HL-60 (cell line): ENCODE data around the gene WDR4.

Experiments
- DNase-seq, 2 experiments: peaks; one replicate each; pipeline ENCODE4 v3.0.0-alpha.2; 2010 to 2020; ENCODE audit warnings: low read depth in 1 of 2, low spot score in 1 of 2
- H3K27ac ChIP-seq: fragments of 250-450 bp; sonication (Bioruptor Pico); replicated peaks from 2 replicates; pipeline ENCODE4 v1.5.1; 2020; ENCODE audit warnings: mild to moderate bottlenecking, moderate library complexity
- H3K27me3 ChIP-seq: fragments of 250-450 bp; sonication (Bioruptor Pico); 2 replicates; pipeline ENCODE4 v1.5.1; 2021; ENCODE audit warnings: mild to moderate bottlenecking, moderate library complexity; ENCODE audit not compliant: insufficient read depth, poor library complexity, severe bottlenecking
- H3K4me3 ChIP-seq: replicated peaks from 2 replicates; pipeline ENCODE4 v1.5.1; 2011; ENCODE audit warnings: mild to moderate bottlenecking, control low read depth, low read length; ENCODE audit not compliant: insufficient read depth
- GABPA ChIP-seq: IDR thresholded peaks from 2 replicates; pipeline ENCODE4 v1.6.1; 2012; ENCODE audit warnings: low read depth
- POLR2AphosphoS5 ChIP-seq: IDR thresholded peaks from 2 replicates; pipeline ENCODE4 v1.6.1; 2012; ENCODE audit warnings: low read depth
- SPI1 ChIP-seq: IDR thresholded peaks from 2 replicates; pipeline ENCODE4 v1.6.1; 2012; ENCODE audit warnings: low read depth, mild to moderate bottlenecking, borderline replicate concordance
- TF ChIP-seq, protein P1 (sequence below): IDR thresholded peaks from 2 replicates; pipeline ENCODE4 v1.6.1; 2012; ENCODE audit warnings: low read depth; ENCODE audit not compliant: insufficient replicate concordance
- TF ChIP-seq, protein P2 (sequence below): IDR thresholded peaks from one replicate; pipeline ENCODE4 v1.5.1; 2011; ENCODE audit warnings: low read length, control low read depth, inconsistent platforms; ENCODE audit not compliant: insufficient read depth

WDR4 gene

GRCh38 chr21:42862774-42863503, 16.4 kb downstream of the WDR4 start:
- DNase-seq: no peak
- Histone ChIP-seq H3K4me3 (no peak overlapping the region), H3K27me3 (no peaks in the 10 kb centered on the region), H3K27ac (no peak overlapping the region)
- TF ChIP-seq, protein P1, sequence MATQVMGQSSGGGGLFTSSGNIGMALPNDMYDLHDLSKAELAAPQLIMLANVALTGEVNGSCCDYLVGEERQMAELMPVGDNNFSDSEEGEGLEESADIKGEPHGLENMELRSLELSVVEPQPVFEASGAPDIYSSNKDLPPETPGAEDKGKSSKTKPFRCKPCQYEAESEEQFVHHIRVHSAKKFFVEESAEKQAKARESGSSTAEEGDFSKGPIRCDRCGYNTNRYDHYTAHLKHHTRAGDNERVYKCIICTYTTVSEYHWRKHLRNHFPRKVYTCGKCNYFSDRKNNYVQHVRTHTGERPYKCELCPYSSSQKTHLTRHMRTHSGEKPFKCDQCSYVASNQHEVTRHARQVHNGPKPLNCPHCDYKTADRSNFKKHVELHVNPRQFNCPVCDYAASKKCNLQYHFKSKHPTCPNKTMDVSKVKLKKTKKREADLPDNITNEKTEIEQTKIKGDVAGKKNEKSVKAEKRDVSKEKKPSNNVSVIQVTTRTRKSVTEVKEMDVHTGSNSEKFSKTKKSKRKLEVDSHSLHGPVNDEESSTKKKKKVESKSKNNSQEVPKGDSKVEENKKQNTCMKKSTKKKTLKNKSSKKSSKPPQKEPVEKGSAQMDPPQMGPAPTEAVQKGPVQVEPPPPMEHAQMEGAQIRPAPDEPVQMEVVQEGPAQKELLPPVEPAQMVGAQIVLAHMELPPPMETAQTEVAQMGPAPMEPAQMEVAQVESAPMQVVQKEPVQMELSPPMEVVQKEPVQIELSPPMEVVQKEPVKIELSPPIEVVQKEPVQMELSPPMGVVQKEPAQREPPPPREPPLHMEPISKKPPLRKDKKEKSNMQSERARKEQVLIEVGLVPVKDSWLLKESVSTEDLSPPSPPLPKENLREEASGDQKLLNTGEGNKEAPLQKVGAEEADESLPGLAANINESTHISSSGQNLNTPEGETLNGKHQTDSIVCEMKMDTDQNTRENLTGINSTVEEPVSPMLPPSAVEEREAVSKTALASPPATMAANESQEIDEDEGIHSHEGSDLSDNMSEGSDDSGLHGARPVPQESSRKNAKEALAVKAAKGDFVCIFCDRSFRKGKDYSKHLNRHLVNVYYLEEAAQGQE: no peak
- TF ChIP-seq, protein P2, sequence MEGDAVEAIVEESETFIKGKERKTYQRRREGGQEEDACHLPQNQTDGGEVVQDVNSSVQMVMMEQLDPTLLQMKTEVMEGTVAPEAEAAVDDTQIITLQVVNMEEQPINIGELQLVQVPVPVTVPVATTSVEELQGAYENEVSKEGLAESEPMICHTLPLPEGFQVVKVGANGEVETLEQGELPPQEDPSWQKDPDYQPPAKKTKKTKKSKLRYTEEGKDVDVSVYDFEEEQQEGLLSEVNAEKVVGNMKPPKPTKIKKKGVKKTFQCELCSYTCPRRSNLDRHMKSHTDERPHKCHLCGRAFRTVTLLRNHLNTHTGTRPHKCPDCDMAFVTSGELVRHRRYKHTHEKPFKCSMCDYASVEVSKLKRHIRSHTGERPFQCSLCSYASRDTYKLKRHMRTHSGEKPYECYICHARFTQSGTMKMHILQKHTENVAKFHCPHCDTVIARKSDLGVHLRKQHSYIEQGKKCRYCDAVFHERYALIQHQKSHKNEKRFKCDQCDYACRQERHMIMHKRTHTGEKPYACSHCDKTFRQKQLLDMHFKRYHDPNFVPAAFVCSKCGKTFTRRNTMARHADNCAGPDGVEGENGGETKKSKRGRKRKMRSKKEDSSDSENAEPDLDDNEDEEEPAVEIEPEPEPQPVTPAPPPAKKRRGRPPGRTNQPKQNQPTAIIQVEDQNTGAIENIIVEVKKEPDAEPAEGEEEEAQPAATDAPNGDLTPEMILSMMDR: no peak
- no peak for TF ChIP-seq SPI1
- TF ChIP-seq POLR2AphosphoS5: no peak
- no peak for TF ChIP-seq GABPA

- TF ChIP-seq SPI1: no peak
- TF ChIP-seq, protein P2: no peak
- TF ChIP-seq POLR2AphosphoS5: no peak
- TF ChIP-seq, protein P1: no peak
- no peak for TF ChIP-seq GABPA
- no peak for DNase-seq
- Histone ChIP-seq H3K27me3 (no peaks in the 10 kb centered on the region), H3K27ac (no peak overlapping the region), H3K4me3 (no peak overlapping the region)
Measured at GRCh38 chr21:42861848-42862400, 17.4 kb downstream of the WDR4 start.

DNA sequence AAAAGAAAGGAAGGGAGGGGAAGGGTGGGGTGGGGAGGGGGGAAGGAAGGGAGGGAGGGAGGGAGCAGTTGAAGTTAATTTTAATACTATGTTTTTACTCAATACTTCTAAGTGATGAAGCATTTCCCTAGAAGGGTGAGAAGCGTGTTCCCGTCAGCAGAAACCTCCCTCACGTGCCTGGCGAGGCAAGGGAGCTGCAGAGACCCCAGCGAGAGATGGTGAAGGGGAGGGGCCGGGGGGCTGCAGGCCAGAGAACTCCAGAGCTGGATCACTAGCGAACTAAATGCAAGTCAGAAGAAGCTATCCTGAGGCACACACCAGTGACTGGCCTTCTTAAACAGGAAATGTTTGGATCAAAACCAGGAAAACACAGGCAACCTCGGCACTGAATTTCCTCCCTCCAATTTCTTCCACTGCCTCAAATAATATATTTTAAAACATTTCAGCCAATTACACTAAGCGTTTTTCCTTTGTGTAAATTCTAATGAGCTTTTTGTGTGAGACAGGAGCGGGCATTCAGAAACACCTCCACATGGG, 18.0 kb downstream of the WDR4 start:
- TF ChIP-seq POLR2AphosphoS5: no peak
- TF ChIP-seq, protein P1: no peak
- TF ChIP-seq, protein P2: no peak
- no peak for TF ChIP-seq SPI1
- no peak for TF ChIP-seq GABPA
- DNase-seq: no peak
- no peaks in the 10 kb centered on the region for H3K27me3 ChIP-seq
- H3K27ac ChIP-seq: no peak overlapping the region
- H3K4me3 ChIP-seq: no peak overlapping the region
